T-cell (primary cell): Measurements from ENCODE around the gene LDLRAD2. TPM values are rescaled to one million over a fixed set of nuclear protein-coding genes. Genes with fewer than 3 reads are reported as not detected.
"Not testable (repeated sequence)": the region's sequence is repeated elsewhere in the genome, so short reads cannot be mapped to it uniquely, and the experiment has no call there.

ENCODE experiments used
- ATAC-seq, 4 experiments: fragments of 200-7000 bp in 3 of 4; fragments of 150-1000 bp in 1 of 4; cut with Tn5 transposase; replicated peaks in 1 of 4; 1 replicate in 3 of 4; 2 replicates in 1 of 4; pipeline ENCODE4 v1.10.0; 2021; ENCODE audit warnings: moderate library complexity in 3 of 4, mild to moderate bottlenecking in 2 of 4, moderate number of reproducible peaks in 1 of 4
- CTCF ChIA-PET, 2 donors: fragments of 300-600 bp; sonication (Branson Sonifier 250); formaldehyde crosslinking; loops; one replicate each; lab custom pipeline; 2022; ENCODE audit warnings: antibody characterized with exemption in 2 of 2; lab: Charles Lee
- POLR2A ChIA-PET, 2 donors: fragments of 300-600 bp; sonication (Branson Sonifier 250); formaldehyde crosslinking; loops; one replicate each; lab custom pipeline; 2022; ENCODE audit warnings: antibody characterized with exemption in 2 of 2; lab: Charles Lee
- DNase-seq, 35 experiments: peaks; one replicate each; pipeline versions ENCODE4 v3.0.0 to v3.0.0-alpha.2; 2013 to 2023
- H3K27ac ChIP-seq: one replicate; pipeline ENCODE4 v1.5.1; 2013; ENCODE audit warnings: low read length
- H3K27me3 ChIP-seq, 2 experiments: replicated peaks in 1 of 2; 1 replicate in 1 of 2; 2 replicates in 1 of 2; pipeline versions ENCODE4 v1.6.1 to v1.7.0; 2013; ENCODE audit warnings: low read length in 1 of 2, mixed read lengths in 1 of 2; ENCODE audit not compliant: control insufficient read depth in 2 of 2, insufficient read depth in 2 of 2; ENCODE audit errors: extremely low read depth in 1 of 2
- H3K36me3 ChIP-seq, 2 donors: 1 replicate in 1 of 2; 2 replicates in 1 of 2; pipeline versions ENCODE4 v1.6.1 to v1.7.0; 2013; ENCODE audit warnings: low read length in 1 of 2; ENCODE audit not compliant: control insufficient read depth in 2 of 2, insufficient read depth in 1 of 2; ENCODE audit errors: extremely low read depth in 1 of 2
- H3K4me1 ChIP-seq, 2 experiments: 1 replicate in 1 of 2; 2 replicates in 1 of 2; pipeline versions ENCODE4 v1.6.1 to v1.7.0; 2013; ENCODE audit warnings: low read length in 2 of 2, mixed read lengths in 1 of 2; ENCODE audit not compliant: insufficient read depth in 2 of 2, control insufficient read depth in 1 of 2; ENCODE audit errors: extremely low read depth in 1 of 2
- H3K4me3 ChIP-seq, 2 donors: 1 replicate in 1 of 2; 2 replicates in 1 of 2; pipeline versions ENCODE4 v1.5.1 to v1.7.0; 2013; ENCODE audit warnings: mild to moderate bottlenecking in 2 of 2, low read length in 1 of 2, moderate library complexity in 1 of 2; ENCODE audit not compliant: control insufficient read depth in 1 of 2; ENCODE audit errors: extremely low read depth in 1 of 2
- H3K9me3 ChIP-seq: 2 replicates; pipeline ENCODE4 v1.7.0; 2013
- H3K27ac Mint-ChIP-seq, 2 donors: one replicate each; pipeline ENCODE4 v1.8.0; 2020 to 2021; ENCODE audit warnings: mild to moderate bottlenecking in 2 of 2, mixed read lengths in 2 of 2
- H3K27me3 Mint-ChIP-seq, 2 donors: one replicate each; pipeline ENCODE4 v1.8.0; 2021 to 2022; ENCODE audit warnings: mixed read lengths in 2 of 2
- H3K36me3 Mint-ChIP-seq: one replicate; pipeline ENCODE4 v1.8.0; 2021; ENCODE audit warnings: mixed read lengths
- H3K4me1 Mint-ChIP-seq, 3 donors: one replicate each; pipeline ENCODE4 v1.8.0; 2020 to 2022; ENCODE audit warnings: mixed read lengths in 3 of 3, mild to moderate bottlenecking in 1 of 3
- H3K4me3 Mint-ChIP-seq, 3 donors: one replicate each; pipeline ENCODE4 v1.8.0; 2020 to 2022; ENCODE audit warnings: mild to moderate bottlenecking in 3 of 3, mixed read lengths in 3 of 3, moderate library complexity in 3 of 3
- H3K9me3 Mint-ChIP-seq, 3 donors: one replicate each; pipeline ENCODE4 v1.8.0; 2020 to 2022; ENCODE audit warnings: mixed read lengths in 3 of 3
- WGBS: methylation state at CpG from one replicate; pipeline ENCODE4 v1.1.5; 2013; ENCODE audit warnings: missing lambda C conversion rate; ENCODE audit not compliant: insufficient coverage; 5-methylcytosine and 5-hydroxymethylcytosine counted together
- total RNA-seq, 35 experiments: library from RNA in 6 of 35; stranded (reverse) in 6 of 35; fragments of 120-200 nt in 1 of 35; gene quantifications; one replicate each; pipeline versions ENCODE4 v1.2.1 to v1.2.4 and lab custom pipeline; 2013 to 2026

The LDLRAD2 gene
- total RNA-seq, 5 donors from 2014 or later (not counting 1 experiment from before 2014, with no cell fraction given) = 0.07 to 0.13 TPM; not detected in 3

GRCh38 chr1:21775985-21776562, 36.0 kb upstream of the LDLRAD2 start:
- no peak for DNase-seq
- Mint-ChIP-seq H3K4me3 (no peak overlapping the region), H3K27ac (peak overlapping the region; percentile 47 to 70), H3K4me1 (peaks cover 55 to 66% (median 56%) of the 10 kb centered on the region in 3 donors), H3K27me3 (no peaks in the 10 kb centered on the region), H3K9me3 (peaks cover 0 to 3% (median 0%) of the 10 kb centered on the region in 3 donors), H3K36me3 (peaks cover 7% of the 10 kb centered on the region)
- Histone ChIP-seq H3K4me1 (peaks cover 0 to 42% of the 10 kb centered on the region in 2 experiments), H3K36me3 (no peaks in the 10 kb centered on the region), H3K9me3 (no peaks in the 10 kb centered on the region), H3K27me3 (no peaks in the 10 kb centered on the region), H3K4me3 (no peak overlapping the region), H3K27ac (no peak overlapping the region)
- CTCF ChIA-PET = interaction anchor here in 1 of 2 donors (0.6 to 0.7 kb wide), 2 partner anchors 10 to 171 kb away, joined by 3 read pairs; no protein-coding TSS in a partner anchor
- no peak for ATAC-seq
- POLR2A ChIA-PET = interaction anchor here in 1 of 2 donors (0.7 kb wide), 1 partner anchor 202 kb away, joined by 8 read pairs; no protein-coding TSS in a partner anchor

GRCh38 chr1:21776925-21777324, 35.1 kb upstream of the LDLRAD2 start:
- POLR2A ChIA-PET = interaction anchor here in 1 of 2 donors (0.7 kb wide), 1 partner anchor 201 kb away, joined by 8 read pairs; no protein-coding TSS in a partner anchor
- CTCF ChIA-PET = interaction anchor here in 1 of 2 donors (0.6 to 0.7 kb wide), 2 partner anchors 9 to 170 kb away, joined by 3 read pairs; no protein-coding TSS in a partner anchor

GRCh38 chr1:21778405-21778727, 33.7 kb upstream of the LDLRAD2 start:
- H3K4me1 Mint-ChIP-seq = peaks cover 58 to 63% (median 59%) of the 10 kb centered on the region in 3 donors
- peaks cover 7% of the 10 kb centered on the region for H3K36me3 Mint-ChIP-seq
- POLR2A ChIA-PET = no interaction called here

More at GRCh38 chr1:21776925-21777324, 35.1 kb upstream of the LDLRAD2 start:
- H3K4me3 Mint-ChIP-seq, H3K4me3 ChIP-seq, H3K36me3 ChIP-seq, H3K9me3 ChIP-seq, ATAC-seq, H3K9me3 Mint-ChIP-seq, H3K36me3 Mint-ChIP-seq, H3K27ac Mint-ChIP-seq, DNase-seq, H3K27ac ChIP-seq, H3K27me3 Mint-ChIP-seq, H3K27me3 ChIP-seq: not testable (repeated sequence)
- no CpG with 5 or more reads among the region's 5 CpGs for WGBS
- peaks cover 61 to 68% (median 62%) of the 10 kb centered on the region in 3 donors for H3K4me1 Mint-ChIP-seq
- peaks cover 6 to 50% of the 10 kb centered on the region in 2 experiments for H3K4me1 ChIP-seq

GRCh38 chr1:21779613-21780521, 32.2 kb upstream of the LDLRAD2 start:
- Mint-ChIP-seq H3K27ac (peak overlapping the region; percentile 64 to 65), H3K4me1 (peaks cover 57 to 62% (median 58%) of the 10 kb centered on the region in 3 donors), H3K9me3 (peaks cover 0 to 3% (median 0%) of the 10 kb centered on the region in 3 donors), H3K36me3 (peaks cover 7% of the 10 kb centered on the region), H3K4me3 (peak overlapping the region; percentile 56 to 71 (median 65)), H3K27me3 (no peaks in the 10 kb centered on the region)
- H3K27me3 ChIP-seq = no peaks in the 10 kb centered on the region
- POLR2A ChIA-PET = interaction anchor here in 1 of 2 donors (0.5 kb wide), 1 partner anchor 517 kb away, joined by 3 read pairs; no protein-coding TSS in a partner anchor
- ATAC-seq = no peak
- H3K4me3 ChIP-seq = no peak overlapping the region
- no peaks in the 10 kb centered on the region for H3K36me3 ChIP-seq
- peak in 1 of 35 experiments; percentile 25 for DNase-seq
- H3K9me3 ChIP-seq = no peaks in the 10 kb centered on the region
- WGBS = no CpG with 5 or more reads among the region's 12 CpGs
- CTCF ChIA-PET = no interaction called here
- H3K4me1 ChIP-seq = peaks cover 10 to 35% of the 10 kb centered on the region in 2 experiments
- H3K27ac ChIP-seq = peak overlapping the region; percentile 43

More at GRCh38 chr1:21778405-21778727, 33.7 kb upstream of the LDLRAD2 start:
- WGBS = 100% methylated on average over 1 of the region's 2 CpGs
- Histone ChIP-seq H3K27ac (no peak overlapping the region), H3K9me3 (no peaks in the 10 kb centered on the region), H3K36me3 (no peaks in the 10 kb centered on the region), H3K4me1 (peaks cover 8 to 41% of the 10 kb centered on the region in 2 experiments), H3K4me3 (no peak overlapping the region), H3K27me3 (no peaks in the 10 kb centered on the region)
- Mint-ChIP-seq H3K27me3 (no peaks in the 10 kb centered on the region), H3K4me3 (peak overlapping the region in 1 of 3 donors; percentile 19), H3K9me3 (peaks cover 0 to 3% (median 0%) of the 10 kb centered on the region in 3 donors), H3K27ac (no peak overlapping the region)
- no peak for DNase-seq
- CTCF ChIA-PET = no interaction called here
- no peak for ATAC-seq

- Mint-ChIP-seq H3K27me3 (peaks cover 0 to 2% of the 10 kb centered on the region in 2 donors), H3K4me3 (peak overlapping the region; percentile 97 to 99 (median 97)), H3K9me3 (peaks cover 0 to 3% (median 0%) of the 10 kb centered on the region in 3 donors), H3K4me1 (peaks cover 43 to 45% (median 45%) of the 10 kb centered on the region in 3 donors), H3K27ac (peak overlapping the region; percentile 88), H3K36me3 (peaks cover 4% of the 10 kb centered on the region)
- H3K27me3 ChIP-seq = no peaks in the 10 kb centered on the region
- 0% methylated on average over 8 of the region's 17 CpGs for WGBS
- peak overlapping the region; percentile 56 for H3K27ac ChIP-seq
- POLR2A ChIA-PET = interaction anchor here in 1 of 2 donors (1.2 kb wide), 1 partner anchor 8 kb away, joined by 5 read pairs; no protein-coding TSS in a partner anchor
- H3K36me3 ChIP-seq = no peaks in the 10 kb centered on the region
- no peak for DNase-seq
- CTCF ChIA-PET = interaction anchor here in 1 of 2 donors (0.8 to 1.2 kb wide), 5 partner anchors 27 to 1569 kb away, joined by 3 to 4 read pairs (median 3); no protein-coding TSS in a partner anchor
- peak overlapping the region; percentile 91 to 96 for H3K4me3 ChIP-seq
- no peak for ATAC-seq
- no peaks in the 10 kb centered on the region for H3K9me3 ChIP-seq
- peaks cover 10 to 31% of the 10 kb centered on the region in 2 experiments for H3K4me1 ChIP-seq
Observed at GRCh38 chr1:21781815-21782348, 30.2 kb upstream of the LDLRAD2 start.
